ENCODE measurements around the gene NRG2. TPM values are rescaled to one million over a fixed set of nuclear protein-coding genes. Genes with fewer than 3 reads are reported as not detected.

NRG2 gene
- total and polyA plus RNA-seq, 2 of the 4 experiments (the other 2 are of a cell fraction), result 0.18 TPM; not detected in 1

- H3K18ac ChIP-seq (ENCODE audit: low read depth, low read length), result no peak overlapping the region
- no peak overlapping the region for H3K4me3 ChIP-seq (ENCODE audit: insufficient read depth, low read depth, low read length)
- no peak overlapping the region for H2AFZ ChIP-seq (replicated peaks; ENCODE audit: low read length, poor library complexity)
- H4K91ac ChIP-seq (ENCODE audit: insufficient read depth, low read depth, low read length), result no peak overlapping the region
- POLR2A ChIA-PET (ENCODE audit: unreplicated experiment), result no interaction called here
- in situ Hi-C loops (cut with MboI; ENCODE audit: low sequenced_read_pairs), result no loop called here
- H2AK5ac ChIP-seq (ENCODE audit: low read depth, low read length), result no peak overlapping the region
- no peak overlapping the region for H3K27ac ChIP-seq (ENCODE audit: insufficient read depth, low read length)
- DNase-seq (no peak), ATAC-seq (ENCODE audit: low read depth) (no peak)
- no peak overlapping the region for H3K23ac ChIP-seq (ENCODE audit: low read depth, low read length)
- no peak overlapping the region for H3K56ac ChIP-seq (ENCODE audit: extremely low read depth, insufficient read depth, low read length)
- H3K4me2 ChIP-seq (ENCODE audit: low read depth, low read length), result no peak overlapping the region
- no peaks in the 10 kb centered on the region for H3K36me3 ChIP-seq (ENCODE audit: control insufficient read depth, insufficient read depth, low read length)
- no peak overlapping the region for H3K4ac ChIP-seq (ENCODE audit: low read depth, low read length)
- no CpG with 5 or more reads among the region's 3 CpGs for WGBS, 2 experiments (ENCODE audit: extremely low coverage in 2 of 2, insufficient read length in 1 of 2)
- H3K27me3 ChIP-seq (ENCODE audit: control insufficient read depth, insufficient read depth, low read length), result peaks cover 45% of the 10 kb centered on the region
- H4K20me1 ChIP-seq (ENCODE audit: insufficient read depth, low read length), result no peaks in the 10 kb centered on the region
- no peaks in the 10 kb centered on the region for H3K9me3 ChIP-seq (ENCODE audit: control insufficient read depth, insufficient read depth, low read length)
- no peaks in the 10 kb centered on the region for H3K9me1 ChIP-seq (ENCODE audit: insufficient read depth, low read length)
- no peak overlapping the region for H3K14ac ChIP-seq (replicated peaks; ENCODE audit: low read depth, low read length)
- H2BK120ac ChIP-seq (ENCODE audit: low read depth, low read length), result no peak overlapping the region
- no peaks in the 10 kb centered on the region for H3K79me1 ChIP-seq (ENCODE audit: low read depth in 1 of 2, low read length in 2 of 2)
- no peaks in the 10 kb centered on the region for H3K4me1 ChIP-seq (ENCODE audit: control insufficient read depth, insufficient read depth, low read length)
- CTCF ChIA-PET, result interaction anchor here (1.6 kb wide), 1 partner anchor 10 kb away, joined by 7 read pairs; the partner anchor contains the start of gene NRG2
- H4K5ac ChIP-seq (ENCODE audit: low read depth, low read length), result no peak overlapping the region
- no peak overlapping the region for H2BK5ac ChIP-seq (ENCODE audit: low read depth, low read length, poor library complexity, severe bottlenecking)
- H3K9ac ChIP-seq (ENCODE audit: low read depth, low read length), result no peak overlapping the region
- BruUV-seq (replicated peaks), result no TSS peak
- TF ChIP-seq USF2 (IDR thresholded peaks at IDR 0.05; ENCODE audit: low read depth, low read length) (no peak), CEBPB (IDR thresholded peaks at IDR 0.05; ENCODE audit: low read depth, low read length) (no peak), ELK1 (IDR thresholded peaks at IDR 0.05; ENCODE audit: borderline replicate concordance, low read depth, low read length) (no peak), RFX5 (IDR thresholded peaks at IDR 0.05; ENCODE audit: low read depth, low read length) (no peak), FOS (IDR thresholded peaks at IDR 0.05; ENCODE audit: low read depth, low read length) (no peak), CHD1 (IDR thresholded peaks at IDR 0.05; ENCODE audit: low read depth, low read length) (no peak), BHLHE40 (IDR thresholded peaks at IDR 0.05; ENCODE audit: low read depth, low read length) (no peak), NFE2L2 (IDR thresholded peaks at IDR 0.05; ENCODE audit: low read depth, low read length) (no peak), POLR2A (IDR thresholded peaks at IDR 0.05; ENCODE audit: low read depth, low read length) (no peak), MXI1 (IDR thresholded peaks at IDR 0.05; ENCODE audit: borderline replicate concordance, low read depth, low read length) (no peak), MAZ (IDR thresholded peaks at IDR 0.05; ENCODE audit: borderline replicate concordance, low read depth, low read length) (no peak), RAD21 (IDR thresholded peaks at IDR 0.05; ENCODE audit: low read length) (no peak), RCOR1 (IDR thresholded peaks at IDR 0.05; ENCODE audit: insufficient replicate concordance, low read length) (no peak), MAFK (IDR thresholded peaks at IDR 0.05; ENCODE audit: low read depth, low read length) (no peak), CTCF (conservative IDR thresholded peaks at IDR 0.05; ENCODE audit: low read depth, low read length) (no peak), SMC3 (IDR thresholded peaks at IDR 0.05; ENCODE audit: low read depth, low read length) (no peak)
- H2BK15ac ChIP-seq (ENCODE audit: low read depth, low read length), result no peak overlapping the region
- intact Hi-C loops (cut with micrococcal nuclease), result no loop called here
- dilution Hi-C loops (cut with HindIII; ENCODE audit: low sequenced_read_pairs, unreplicated experiment), result no loop called here
- H2BK20ac ChIP-seq (ENCODE audit: low read depth, low read length), result no peak overlapping the region
- H4K8ac ChIP-seq (ENCODE audit: low read depth in 2 of 2, low read length in 2 of 2), result no peak overlapping the region
- no peak overlapping the region for H2AK9ac ChIP-seq (replicated peaks; ENCODE audit: low read depth, low read length, poor library complexity)
Measured at GRCh38 chr5:140033037-140033760, 9.9 kb downstream of the NRG2 start.

Measured in IMR-90 (cell line).